A549 (cell line): ENCODE measurements around the gene NFKB2. TPM values are rescaled to one million over a fixed set of nuclear protein-coding genes. Genes with fewer than 3 reads are reported as not detected.

Experiments
- ATAC-seq, 2 experiments: fragments of 200-7000 bp in 1 of 2; fragments of >200 bp in 1 of 2; cut with Nextera tagmentation in 1 of 2; cut with Tn5 transposase in 1 of 2; 3 replicates each; pipeline versions ENCODE4 v1.8.0 to v1.9.1; 2018 to 2020; ENCODE audit warnings: mild to moderate bottlenecking in 1 of 2, moderate library complexity in 1 of 2
- CTCF ChIA-PET: fragments of 300-600 bp; sonication (Branson Sonifier 250); formaldehyde crosslinking; extraction: SDS; loops from one replicate; lab custom pipeline; 2021; ENCODE audit warnings: antibody characterized with exemption, inconsistent platforms; lab: Yijun Ruan, JAX
- POLR2A ChIA-PET: fragments of 350-600 bp; formaldehyde crosslinking; extraction: SDS; loops from one replicate; lab custom pipeline; 2021; ENCODE audit warnings: antibody characterized with exemption, inconsistent platforms; lab: Yijun Ruan, JAX
- DNase-seq, 2 experiments: peaks; one replicate each; pipeline versions ENCODE4 v3.0.0 to v3.0.0-alpha.2; 2011 to 2016; ENCODE audit warnings: low read depth in 1 of 2, low spot score in 1 of 2
- FAIRE-seq: peaks from 2 replicates; lab custom pipeline; 2011; peaks lifted over from hg19 to GRCh38; lab: Jason Lieb, UNC
- H3K27ac ChIP-seq, 2 experiments: fragments of >200 bp; sonication (Bioruptor Twin); formaldehyde crosslinking; 3 replicates each; pipeline ENCODE4 v1.5.1; 2016 to 2017
- H3K4me1 ChIP-seq: fragments of >200 bp; sonication (Bioruptor Twin); formaldehyde crosslinking; 3 replicates; pipeline ENCODE4 v1.6.1; 2016
- H3K4me2 ChIP-seq: fragments of >200 bp; sonication (Bioruptor Twin); formaldehyde crosslinking; 3 replicates; pipeline ENCODE4 v1.6.1; 2016
- H3K4me3 ChIP-seq: fragments of >200 bp; sonication (Bioruptor Twin); formaldehyde crosslinking; 3 replicates; pipeline ENCODE4 v1.5.1; 2016
- H3K9me3 ChIP-seq: fragments of >200 bp; sonication (Bioruptor Twin); formaldehyde crosslinking; 3 replicates; pipeline ENCODE4 v1.6.1; 2016
- CBX2 ChIP-seq: fragments of 200-600 bp; sonication (generic); IDR thresholded peaks from 2 replicates; pipeline ENCODE4 v1.6.1; 2016; ENCODE audit warnings: low read depth, mild to moderate bottlenecking, borderline replicate concordance
- CEBPB ChIP-seq, 2 experiments: fragments of >200 bp in 1 of 2; sonication (Bioruptor Twin) in 1 of 2; formaldehyde crosslinking in 1 of 2; IDR thresholded peaks; 2 replicates each; pipeline ENCODE4 v1.6.1; 2012 to 2016
- EHF ChIP-seq: fragments of 250-450 bp; sonication (Bioruptor Pico); IDR thresholded peaks from 2 replicates; pipeline ENCODE4 v1.5.0; 2020; ENCODE audit warnings: mild to moderate bottlenecking
- FOSL2 ChIP-seq, 2 experiments: fragments of 450-650 bp in 1 of 2; fragments of >200 bp in 1 of 2; sonication (Bioruptor Twin) in 1 of 2; formaldehyde crosslinking; IDR thresholded peaks; 2 replicates each; pipeline versions ENCODE4 v1.5.0 to v1.6.1; 2016 to 2020; ENCODE audit warnings: mild to moderate bottlenecking in 1 of 2, moderate library complexity in 1 of 2
- GATA3 ChIP-seq: IDR thresholded peaks from 2 replicates; pipeline ENCODE4 v1.6.1; 2012; ENCODE audit warnings: borderline replicate concordance
- HDAC2 ChIP-seq: fragments of 200-600 bp; sonication (generic); IDR thresholded peaks from 2 replicates; pipeline ENCODE4 v1.6.1; 2016
- HOXA7 ChIP-seq: fragments of 250-450 bp; sonication (Bioruptor Pico); IDR thresholded peaks from 2 replicates; pipeline ENCODE4 v1.5.0; 2020; ENCODE audit warnings: mild to moderate bottlenecking, moderate library complexity
- JUN ChIP-seq, 2 experiments: fragments of >200 bp; sonication (Bioruptor Twin); formaldehyde crosslinking; IDR thresholded peaks; 2 replicates in 1 of 2; 3 replicates in 1 of 2; pipeline ENCODE4 v1.6.1; 2016 to 2017
- MAFK ChIP-seq: fragments of 450-650 bp; IDR thresholded peaks from 2 replicates; pipeline ENCODE4 v1.6.1; 2014; ENCODE audit not compliant: partially characterized antibody
- NFE2L2 ChIP-seq: fragments of 150-350 bp; conservative IDR thresholded peaks from 2 replicates; pipeline ENCODE4 v1.6.1; 2014; ENCODE audit warnings: low read length
- NR3C1 ChIP-seq: fragments of >200 bp; sonication (Bioruptor Twin); formaldehyde crosslinking; IDR thresholded peaks from 3 replicates; pipeline ENCODE4 v1.6.1; 2017
- POLR2A ChIP-seq: IDR thresholded peaks from 2 replicates; pipeline ENCODE4 v1.6.1; 2012; ENCODE audit warnings: mild to moderate bottlenecking, low read length
- RARB ChIP-seq: fragments of 250-450 bp; sonication (Bioruptor Pico); IDR thresholded peaks from 2 replicates; pipeline ENCODE4 v1.8.0; 2021; ENCODE audit warnings: mild to moderate bottlenecking, moderate library complexity
- RFX5 ChIP-seq: fragments of 450-650 bp; IDR thresholded peaks from 2 replicates; pipeline ENCODE4 v1.7.1; 2014; ENCODE audit warnings: antibody characterized with exemption, mild to moderate bottlenecking, moderate library complexity
- RNF2 ChIP-seq: fragments of 200-600 bp; sonication (generic); IDR thresholded peaks from 2 replicates; pipeline ENCODE4 v1.6.1; 2016; ENCODE audit warnings: low read depth, mild to moderate bottlenecking, antibody characterized with exemption, moderate library complexity, borderline replicate concordance
- SREBF2 ChIP-seq: fragments of 450-650 bp; IDR thresholded peaks from 2 replicates; pipeline ENCODE4 v1.6.1; 2014; ENCODE audit warnings: mild to moderate bottlenecking, moderate library complexity
- WGBS: methylation state at CpG from one replicate; pipeline ENCODE4 v1.1.6; 2017; ENCODE audit errors: missing lambda C conversion rate; 5-methylcytosine and 5-hydroxymethylcytosine counted together
- polyA plus RNA-seq, 4 experiments: library from polyadenylated mRNA; depleted of rRNA in 3 of 4; stranded (reverse); fragments of >200 nt; fragmentation: RNase III in 1 of 4; extraction: RNeasy Plus Mini Kit Qiagen cat#74134 plus additional on column Dnase treatment in 1 of 4; gene quantifications; 2 replicates in 3 of 4; 3 replicates in 1 of 4; pipeline ENCODE4 v1.2.3, GENCODE V29; 2011 to 2017
- TF ChIP-seq, protein P1 (sequence below): IDR thresholded peaks from 2 replicates; pipeline ENCODE4 v1.6.1; 2012
- TF ChIP-seq, protein P2 (sequence below): fragments of 250-450 bp; sonication (Bioruptor Pico); IDR thresholded peaks from 2 replicates; pipeline ENCODE4 v1.5.0; 2020; ENCODE audit warnings: low read depth, mild to moderate bottlenecking, moderate library complexity
- TF ChIP-seq, protein P3 (sequence below): fragments of >200 bp; sonication (Bioruptor Twin); formaldehyde crosslinking; IDR thresholded peaks from 3 replicates; pipeline ENCODE4 v1.6.1; 2016
- TF ChIP-seq, protein P4 (sequence below): fragments of >200 bp; sonication (Bioruptor Twin); formaldehyde crosslinking; IDR thresholded peaks from 2 replicates; pipeline ENCODE4 v1.6.1; 2016
- TF ChIP-seq, protein P5 (sequence below): IDR thresholded peaks from 2 replicates; pipeline ENCODE4 v1.6.1; 2012; ENCODE audit warnings: low read depth, borderline replicate concordance
- TF ChIP-seq, protein P6 (sequence below): fragments of 250-450 bp; sonication (Bioruptor Pico); IDR thresholded peaks from 2 replicates; pipeline ENCODE4 v1.5.0; 2021; ENCODE audit warnings: mild to moderate bottlenecking, moderate library complexity, borderline replicate concordance
- TF ChIP-seq, protein P7 (sequence below): IDR thresholded peaks from 2 replicates; pipeline ENCODE4 v1.6.1; 2012

The NFKB2 gene
- polyA plus RNA-seq, 2 of the 4 experiments (the other 2 are of a cell fraction): 27.6 to 35.7 TPM

DNA sequence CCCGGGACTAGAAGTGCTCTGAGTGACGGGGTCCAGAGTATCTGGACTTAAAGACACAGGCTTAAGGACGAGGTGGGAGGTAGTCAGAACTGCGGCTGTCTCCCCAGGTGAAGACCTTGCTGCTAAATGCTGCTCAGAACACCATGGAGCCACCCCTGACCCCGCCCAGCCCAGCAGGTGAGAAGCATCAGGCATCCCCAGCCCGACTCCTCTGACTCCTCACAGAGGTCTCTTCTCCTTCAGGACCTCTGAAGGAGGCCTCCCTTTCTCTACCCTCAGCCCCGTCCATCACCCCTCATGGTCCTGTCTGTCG, 5.8 kb downstream of the NFKB2 start:
- peaks cover 37% of the 10 kb centered on the region for H3K4me1 ChIP-seq
- H3K4me2 ChIP-seq: peak overlapping the region; percentile 68
- TF ChIP-seq NR3C1 (no peak), RARB (CRISPR knock-in tag) (no peak), RNF2 (no peak), SREBF2 (no peak), POLR2A (no peak), EHF (CRISPR knock-in tag) (no peak), MAFK (no peak), HDAC2 (no peak), FOSL2 (IDR thresholded peaks at IDR 0.05) (no peak), FOSL2 (CRISPR knock-in tag; IDR thresholded peaks at IDR 0.05) (no peak), HOXA7 (CRISPR knock-in tag) (no peak), CEBPB (IDR thresholded peaks at IDR 0.05) (no peak)
- TF ChIP-seq, protein P1, sequence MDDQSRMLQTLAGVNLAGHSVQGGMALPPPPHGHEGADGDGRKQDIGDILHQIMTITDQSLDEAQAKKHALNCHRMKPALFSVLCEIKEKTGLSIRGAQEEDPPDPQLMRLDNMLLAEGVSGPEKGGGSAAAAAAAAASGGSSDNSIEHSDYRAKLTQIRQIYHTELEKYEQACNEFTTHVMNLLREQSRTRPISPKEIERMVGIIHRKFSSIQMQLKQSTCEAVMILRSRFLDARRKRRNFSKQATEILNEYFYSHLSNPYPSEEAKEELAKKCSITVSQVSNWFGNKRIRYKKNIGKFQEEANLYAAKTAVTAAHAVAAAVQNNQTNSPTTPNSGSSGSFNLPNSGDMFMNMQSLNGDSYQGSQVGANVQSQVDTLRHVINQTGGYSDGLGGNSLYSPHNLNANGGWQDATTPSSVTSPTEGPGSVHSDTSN: no peak
- TF ChIP-seq, protein P2, sequence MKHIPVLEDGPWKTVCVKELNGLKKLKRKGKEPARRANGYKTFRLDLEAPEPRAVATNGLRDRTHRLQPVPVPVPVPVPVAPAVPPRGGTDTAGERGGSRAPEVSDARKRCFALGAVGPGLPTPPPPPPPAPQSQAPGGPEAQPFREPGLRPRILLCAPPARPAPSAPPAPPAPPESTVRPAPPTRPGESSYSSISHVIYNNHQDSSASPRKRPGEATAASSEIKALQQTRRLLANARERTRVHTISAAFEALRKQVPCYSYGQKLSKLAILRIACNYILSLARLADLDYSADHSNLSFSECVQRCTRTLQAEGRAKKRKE (CRISPR knock-in tag): no peak
- TF ChIP-seq, protein P3, sequence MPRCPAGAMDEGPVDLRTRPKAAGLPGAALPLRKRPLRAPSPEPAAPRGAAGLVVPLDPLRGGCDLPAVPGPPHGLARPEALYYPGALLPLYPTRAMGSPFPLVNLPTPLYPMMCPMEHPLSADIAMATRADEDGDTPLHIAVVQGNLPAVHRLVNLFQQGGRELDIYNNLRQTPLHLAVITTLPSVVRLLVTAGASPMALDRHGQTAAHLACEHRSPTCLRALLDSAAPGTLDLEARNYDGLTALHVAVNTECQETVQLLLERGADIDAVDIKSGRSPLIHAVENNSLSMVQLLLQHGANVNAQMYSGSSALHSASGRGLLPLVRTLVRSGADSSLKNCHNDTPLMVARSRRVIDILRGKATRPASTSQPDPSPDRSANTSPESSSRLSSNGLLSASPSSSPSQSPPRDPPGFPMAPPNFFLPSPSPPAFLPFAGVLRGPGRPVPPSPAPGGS: no peak
- TF ChIP-seq, protein P4, sequence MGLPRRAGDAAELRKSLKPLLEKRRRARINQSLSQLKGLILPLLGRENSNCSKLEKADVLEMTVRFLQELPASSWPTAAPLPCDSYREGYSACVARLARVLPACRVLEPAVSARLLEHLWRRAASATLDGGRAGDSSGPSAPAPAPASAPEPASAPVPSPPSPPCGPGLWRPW: no peak
- TF ChIP-seq, protein P5, sequence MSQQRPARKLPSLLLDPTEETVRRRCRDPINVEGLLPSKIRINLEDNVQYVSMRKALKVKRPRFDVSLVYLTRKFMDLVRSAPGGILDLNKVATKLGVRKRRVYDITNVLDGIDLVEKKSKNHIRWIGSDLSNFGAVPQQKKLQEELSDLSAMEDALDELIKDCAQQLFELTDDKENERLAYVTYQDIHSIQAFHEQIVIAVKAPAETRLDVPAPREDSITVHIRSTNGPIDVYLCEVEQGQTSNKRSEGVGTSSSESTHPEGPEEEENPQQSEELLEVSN: no peak
- TF ChIP-seq, all 56 proteins: peak for 0
- Histone ChIP-seq H3K4me3 (no peak overlapping the region), H3K9me3 (no peaks in the 10 kb centered on the region), H3K27ac (peak overlapping the region; percentile 54 to 78; a peak in 4 of 6 replicates)
- DNase-seq (no peak), FAIRE-seq (no peak), ATAC-seq (no peak)
- 81% methylated on average over 8 of the region's 8 CpGs for WGBS
- CTCF ChIA-PET: interaction anchor here (2.1 to 16.2 kb wide), 10 partner anchors 11 to 232 kb away, joined by 7 to 450 read pairs (median 81); partner anchors contain the start of genes CUEDC2, ELOVL3, FBXL15 and PITX3
- POLR2A ChIA-PET: no interaction called here

DNA sequence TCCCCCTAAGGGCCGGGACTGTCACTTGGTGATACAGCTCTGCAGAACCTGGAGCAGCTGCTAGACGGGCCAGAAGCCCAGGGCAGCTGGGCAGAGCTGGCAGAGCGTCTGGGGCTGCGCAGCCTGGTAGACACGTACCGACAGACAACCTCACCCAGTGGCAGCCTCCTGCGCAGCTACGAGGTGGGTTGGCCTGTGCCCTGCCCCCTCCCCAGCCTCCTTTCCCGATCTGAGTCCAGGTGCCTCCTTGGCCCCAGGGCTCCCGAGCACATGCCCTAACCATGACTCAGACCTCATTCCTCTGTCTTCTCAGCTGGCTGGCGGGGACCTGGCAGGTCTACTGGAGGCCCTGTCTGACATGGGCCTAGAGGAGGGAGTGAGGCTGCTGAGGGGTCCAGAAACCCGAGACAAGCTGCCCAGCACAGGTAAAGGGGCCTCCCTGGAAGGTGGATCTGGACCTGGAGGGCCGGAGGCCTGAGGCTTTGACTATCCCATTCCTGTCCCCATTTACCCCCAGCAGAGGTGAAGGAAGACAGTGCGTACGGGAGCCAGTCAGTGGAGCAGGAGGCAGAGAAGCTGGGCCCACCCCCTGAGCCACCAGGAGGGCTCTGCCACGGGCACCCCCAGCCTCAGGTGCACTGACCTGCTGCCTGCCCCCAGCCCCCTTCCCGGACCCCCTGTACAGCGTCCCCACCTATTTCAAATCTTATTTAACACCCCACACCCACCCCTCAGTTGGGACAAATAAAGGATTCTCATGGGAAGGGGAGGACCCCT, 6.4 kb downstream of the NFKB2 start:
- ChIA-PET POLR2A (no interaction called here), CTCF (interaction anchor here (0.6 to 16.2 kb wide), 11 partner anchors 7 to 232 kb away, joined by 3 to 450 read pairs (median 31); partner anchors contain the start of genes CUEDC2, ELOVL3, FBXL15 and NFKB2)
- Histone ChIP-seq H3K4me3 (no peak overlapping the region), H3K4me1 (peaks cover 31% of the 10 kb centered on the region), H3K4me2 (peak overlapping the region; percentile 68), H3K27ac (peak overlapping the region; percentile 54 to 78; a peak in 4 of 6 replicates), H3K9me3 (no peaks in the 10 kb centered on the region)
- no peak for FAIRE-seq
- TF ChIP-seq, protein P6, sequence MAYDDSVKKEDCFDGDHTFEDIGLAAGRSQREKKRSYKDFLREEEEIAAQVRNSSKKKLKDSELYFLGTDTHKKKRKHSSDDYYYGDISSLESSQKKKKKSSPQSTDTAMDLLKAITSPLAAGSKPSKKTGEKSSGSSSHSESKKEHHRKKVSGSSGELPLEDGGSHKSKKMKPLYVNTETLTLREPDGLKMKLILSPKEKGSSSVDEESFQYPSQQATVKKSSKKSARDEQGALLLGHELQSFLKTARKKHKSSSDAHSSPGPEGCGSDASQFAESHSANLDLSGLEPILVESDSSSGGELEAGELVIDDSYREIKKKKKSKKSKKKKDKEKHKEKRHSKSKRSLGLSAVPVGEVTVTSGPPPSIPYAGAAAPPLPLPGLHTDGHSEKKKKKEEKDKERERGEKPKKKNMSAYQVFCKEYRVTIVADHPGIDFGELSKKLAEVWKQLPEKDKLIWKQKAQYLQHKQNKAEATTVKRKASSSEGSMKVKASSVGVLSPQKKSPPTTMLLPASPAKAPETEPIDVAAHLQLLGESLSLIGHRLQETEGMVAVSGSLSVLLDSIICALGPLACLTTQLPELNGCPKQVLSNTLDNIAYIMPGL: no peak
- TF ChIP-seq, protein P1: peak; percentile 59; the same call in 1 of the 2 replicates
- TF ChIP-seq FOSL2 (IDR thresholded peaks at IDR 0.05): no peak
- peak; percentile 81 for TF ChIP-seq FOSL2 (CRISPR knock-in tag; IDR thresholded peaks at IDR 0.05)
- peak; percentile 38; the same call in 1 of the 2 replicates for TF ChIP-seq GATA3
- TF ChIP-seq RFX5: no peak
- TF ChIP-seq SREBF2: no peak
- no peak for TF ChIP-seq CBX2
- 0 out of 5 replicates have a peak, but pooled peaks of 1 of the 2 experiments have one; percentile 17 for TF ChIP-seq JUN (IDR thresholded peaks at IDR 0.05)
- 0 out of 2 replicates have a peak, but pooled peaks have one; percentile 6 for TF ChIP-seq NFE2L2
- TF ChIP-seq, protein P7, sequence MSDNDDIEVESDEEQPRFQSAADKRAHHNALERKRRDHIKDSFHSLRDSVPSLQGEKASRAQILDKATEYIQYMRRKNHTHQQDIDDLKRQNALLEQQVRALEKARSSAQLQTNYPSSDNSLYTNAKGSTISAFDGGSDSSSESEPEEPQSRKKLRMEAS: peak; percentile 84
- DNase-seq: peak; percentile 70 to 77
- peak; percentile 37 to 39 for ATAC-seq
- WGBS: 44% methylated on average over 16 of the region's 18 CpGs
